GM18498 (cell line): ENCODE results near the gene SPTSSB.

Experiments used
- ATAC-seq: cut with Tn5 transposase; IDR thresholded peaks from one replicate; pipeline ENCODE4 v1.9.1; 2021; ENCODE audit warnings: mild to moderate bottlenecking, moderate library complexity; ENCODE audit not compliant: unreplicated experiment

SPTSSB gene, protein sequence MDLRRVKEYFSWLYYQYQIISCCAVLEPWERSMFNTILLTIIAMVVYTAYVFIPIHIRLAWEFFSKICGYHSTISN

DNA sequence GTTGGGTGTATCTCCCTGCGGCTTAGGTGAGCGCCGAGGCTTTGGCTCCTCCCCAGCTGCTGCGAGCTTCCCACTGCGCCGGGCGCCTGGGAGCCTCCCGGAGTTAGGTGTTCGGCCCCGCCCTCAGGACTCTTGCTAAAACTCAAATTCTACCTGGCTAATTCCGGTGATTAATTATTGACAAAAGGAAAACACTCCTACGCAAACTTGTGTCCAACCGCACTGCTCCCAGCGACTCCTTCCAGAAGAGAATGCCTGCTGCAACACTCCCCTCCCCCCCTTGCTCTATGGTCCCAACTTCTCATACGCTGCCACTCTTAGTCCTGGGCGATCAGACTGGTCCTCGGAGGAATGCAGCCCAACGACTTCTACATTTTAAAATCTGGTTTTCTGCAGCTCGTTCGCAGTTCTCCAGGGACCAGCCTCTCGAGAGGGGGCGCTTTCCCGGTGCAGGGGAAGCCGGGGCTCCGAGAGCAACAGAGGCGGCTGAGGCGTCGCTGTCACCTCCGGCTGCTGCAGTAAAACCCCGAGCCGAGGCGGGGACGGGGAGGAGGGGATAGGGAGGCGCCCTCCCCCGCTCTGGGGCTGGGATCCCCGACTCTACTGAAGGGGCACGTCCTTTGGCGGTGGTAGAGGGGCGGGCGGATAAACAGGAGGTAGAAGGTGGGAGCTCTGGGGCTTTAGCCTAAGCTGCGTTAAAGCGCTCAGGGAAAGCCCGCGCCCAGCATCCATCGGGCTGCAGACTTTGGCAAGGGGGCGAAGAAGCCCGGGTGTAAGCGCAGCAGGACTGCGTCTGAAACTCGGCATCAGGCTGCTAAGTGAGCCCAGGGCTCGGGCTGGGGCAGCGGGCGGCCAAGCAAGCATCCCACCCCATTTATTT, at the start of gene SPTSSB:
Gene SPTSSB, minus strand, starts transcription at position 77 of the 880 bp plus-strand sequence. CDS start 25,194 bp downstream, outside the sequence.
- peak; percentile 56 for ATAC-seq

DNA sequence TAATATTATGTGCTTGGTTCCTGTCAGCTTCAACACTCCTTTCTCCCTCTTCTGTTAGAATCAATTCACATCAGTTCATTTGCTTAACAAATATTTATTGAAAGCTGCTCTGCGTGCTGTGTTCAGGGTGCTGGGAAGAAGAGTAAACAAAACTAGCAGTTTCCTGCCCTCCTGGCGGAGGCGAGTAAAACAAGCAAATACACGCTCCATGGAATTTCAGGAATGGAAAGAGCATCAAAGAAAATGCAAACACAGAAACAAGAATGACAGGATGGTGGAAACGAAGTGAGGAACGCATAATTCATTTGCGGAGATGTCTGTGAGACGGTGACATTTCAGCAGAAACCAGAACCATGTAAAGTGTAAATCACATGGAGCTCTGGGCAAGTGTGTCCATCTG, 49.4 kb upstream of the SPTSSB start:
- no peak for ATAC-seq

DNA sequence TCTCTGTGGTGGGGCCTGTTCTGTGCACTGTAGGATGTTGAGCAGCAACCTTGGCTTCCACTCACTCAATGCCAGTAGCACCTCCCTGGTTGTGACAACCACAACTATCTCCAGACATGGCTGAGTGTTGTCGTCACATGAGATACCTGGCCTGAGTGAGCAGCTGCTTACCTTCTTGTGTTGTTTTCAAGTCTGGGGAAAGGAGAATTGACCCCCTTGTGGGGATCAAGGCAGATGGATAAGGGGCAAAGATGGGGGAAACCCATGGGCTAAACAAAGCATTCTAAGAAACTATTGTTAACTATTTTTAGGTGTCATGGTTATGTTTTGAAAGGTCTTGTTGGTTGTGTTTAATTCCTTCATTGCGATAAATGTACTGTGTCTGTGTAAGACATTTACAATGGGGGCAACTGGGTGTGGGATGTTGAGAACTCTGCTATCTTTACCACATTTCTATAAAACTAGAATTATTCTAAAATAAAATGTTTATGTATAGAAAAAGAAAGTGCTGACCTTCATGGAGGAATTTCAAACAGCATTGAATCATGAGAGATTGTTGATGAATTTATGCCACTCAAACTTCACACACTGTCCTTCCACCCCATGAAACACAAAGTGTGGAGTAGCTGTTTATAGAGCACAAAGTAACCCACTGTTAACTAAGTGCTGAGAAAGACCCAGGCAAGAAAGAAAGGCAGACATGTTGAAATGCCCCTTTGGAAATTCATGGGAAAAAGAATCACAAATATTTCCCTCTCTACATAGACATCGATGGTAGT, 48.4 kb upstream of the SPTSSB start:
- no peak for ATAC-seq

DNA sequence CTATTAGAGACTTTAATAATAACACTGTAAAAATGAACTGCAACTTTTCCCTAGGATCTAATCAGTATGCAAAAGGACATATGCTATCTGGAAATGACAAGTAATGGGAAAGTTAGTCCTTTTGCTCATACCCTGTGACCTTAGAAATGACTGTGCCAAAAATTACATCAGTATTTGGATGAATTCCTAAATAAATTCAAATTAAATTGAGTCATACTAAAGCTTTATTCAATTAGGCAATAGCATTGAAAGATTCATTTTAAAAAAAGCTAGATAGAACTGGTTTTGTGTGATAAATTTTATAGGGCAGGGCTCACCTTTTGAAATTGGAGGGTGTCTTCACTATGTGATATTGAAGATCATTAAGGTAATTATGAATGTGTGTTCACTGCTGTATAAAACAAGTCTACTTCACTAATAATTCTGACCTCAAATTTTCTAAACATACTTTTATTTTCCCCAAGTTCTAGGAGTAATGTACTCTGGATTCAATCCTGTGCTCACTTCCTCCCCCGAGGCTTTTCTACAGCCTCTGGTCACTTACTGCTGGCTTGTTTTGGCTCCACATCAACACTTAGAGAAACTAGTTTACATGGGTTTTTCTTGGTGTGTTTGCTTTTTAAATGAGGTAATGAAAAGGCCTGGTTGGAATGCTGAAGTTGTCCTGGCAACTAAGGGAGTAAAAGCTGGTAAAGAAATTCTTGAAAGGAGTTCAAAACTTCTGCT, 44.4 kb upstream of the SPTSSB start:
- ATAC-seq, result no peak

DNA sequence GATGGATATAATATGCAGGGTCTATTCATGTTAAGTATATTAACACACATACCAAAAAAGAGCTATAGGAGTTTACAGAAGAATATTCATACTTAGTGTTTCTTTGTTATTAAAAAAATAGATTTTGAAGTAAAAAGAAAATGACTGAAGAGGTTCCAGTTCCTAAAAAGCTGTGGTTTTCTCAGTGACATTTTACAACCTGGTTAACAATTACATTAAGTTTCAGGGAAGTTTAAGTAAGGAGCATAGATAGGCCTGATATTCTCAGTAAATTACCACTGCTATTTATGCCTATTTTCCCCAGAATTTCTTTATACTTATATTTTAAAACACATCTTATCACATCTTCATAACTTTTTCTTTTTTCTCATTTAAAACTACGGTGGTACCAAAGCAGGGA, 43.6 kb upstream of the SPTSSB start:
- no peak for ATAC-seq

DNA sequence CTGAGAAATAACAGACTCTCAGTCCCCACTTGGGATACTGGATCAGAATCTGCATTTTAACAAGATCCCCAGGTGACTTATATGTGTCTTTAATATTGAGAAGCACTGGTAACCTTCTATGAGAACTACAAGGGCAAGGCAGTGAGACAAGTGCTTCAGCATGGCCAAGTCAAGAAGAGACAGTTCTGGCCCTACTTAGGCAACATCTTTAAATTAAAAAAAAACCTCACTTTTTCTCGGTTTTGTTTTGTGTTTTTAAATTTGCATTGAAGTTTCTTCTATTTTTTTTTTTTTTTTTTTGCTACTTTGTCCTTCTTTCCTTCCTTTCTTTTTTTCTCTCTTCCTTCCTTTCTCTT, 42.5 kb upstream of the SPTSSB start:
- ATAC-seq, result peak; percentile 54

DNA sequence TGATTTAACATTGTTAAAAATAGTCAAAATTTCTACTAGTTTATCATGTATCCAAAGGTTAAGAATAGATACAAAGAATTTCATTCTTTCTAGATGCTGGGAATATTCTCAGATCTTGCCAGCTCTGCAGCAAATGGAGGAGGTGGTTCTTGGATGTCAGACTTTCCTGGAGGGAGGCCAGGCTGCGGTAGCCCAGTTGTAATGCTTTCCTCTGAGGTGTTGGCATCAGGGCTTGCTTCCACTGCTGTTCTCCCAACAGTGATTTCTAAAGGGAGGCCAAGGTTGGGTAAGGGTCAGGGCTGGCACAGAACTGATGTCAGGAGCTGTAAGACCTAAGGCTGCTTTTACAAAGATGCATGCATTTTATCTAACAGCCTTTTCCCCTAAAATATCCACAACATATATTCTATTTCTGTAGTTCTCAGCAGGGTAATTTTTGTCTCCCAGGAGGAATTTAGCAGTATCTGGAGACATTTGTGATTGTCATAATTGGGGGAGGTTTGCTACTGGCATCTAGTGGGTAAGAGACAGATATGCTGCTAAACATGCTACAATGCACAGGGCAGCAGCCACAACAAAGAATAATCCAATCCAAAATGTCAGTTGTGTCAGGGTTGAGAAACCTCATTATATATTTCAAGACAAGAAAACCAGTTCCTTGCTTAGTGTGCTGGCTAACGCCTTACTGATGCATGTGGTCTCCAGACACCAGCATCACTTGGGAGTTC, 42.0 kb upstream of the SPTSSB start:
- peak; percentile 38 for ATAC-seq

DNA sequence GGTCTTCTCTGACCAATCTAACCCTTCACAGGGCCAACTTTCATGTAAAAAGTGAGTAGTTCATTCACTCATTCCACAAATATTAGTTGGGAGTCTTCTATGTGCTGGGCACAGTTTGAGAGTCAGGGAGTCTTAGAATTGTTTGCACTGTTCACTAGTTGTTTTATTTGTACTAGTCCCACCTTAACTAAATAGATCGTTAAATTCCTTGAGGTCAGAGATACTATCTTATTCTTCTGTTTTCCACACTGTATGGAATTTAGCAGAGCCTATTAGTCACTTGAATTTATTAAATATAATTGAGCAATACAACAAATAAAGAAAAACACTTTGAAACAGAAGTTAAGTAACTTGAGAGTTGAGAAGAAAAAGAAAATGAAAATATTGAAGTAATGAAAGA, 40.8 kb upstream of the SPTSSB start:
- ATAC-seq, result no peak

DNA sequence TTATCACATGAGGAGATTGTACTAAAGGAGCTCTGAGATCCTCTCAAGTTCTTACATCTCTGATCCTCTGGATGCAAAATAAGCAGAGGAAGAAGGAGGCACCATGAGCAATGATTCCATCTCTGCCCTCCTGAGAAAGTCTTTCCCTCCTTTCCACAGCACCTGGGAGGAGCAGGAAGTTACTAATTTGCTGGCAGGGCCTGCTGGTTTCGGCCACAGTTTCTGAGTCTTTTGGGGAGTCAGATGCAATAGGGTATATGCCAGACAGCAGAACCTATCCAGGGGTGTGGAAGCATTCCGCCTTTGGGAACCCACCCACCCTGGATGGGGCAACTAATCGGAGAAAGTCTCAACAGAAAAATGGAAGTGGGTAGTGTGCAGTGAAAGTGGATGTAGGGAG, 38.5 kb upstream of the SPTSSB start:
- ATAC-seq, result no peak

DNA sequence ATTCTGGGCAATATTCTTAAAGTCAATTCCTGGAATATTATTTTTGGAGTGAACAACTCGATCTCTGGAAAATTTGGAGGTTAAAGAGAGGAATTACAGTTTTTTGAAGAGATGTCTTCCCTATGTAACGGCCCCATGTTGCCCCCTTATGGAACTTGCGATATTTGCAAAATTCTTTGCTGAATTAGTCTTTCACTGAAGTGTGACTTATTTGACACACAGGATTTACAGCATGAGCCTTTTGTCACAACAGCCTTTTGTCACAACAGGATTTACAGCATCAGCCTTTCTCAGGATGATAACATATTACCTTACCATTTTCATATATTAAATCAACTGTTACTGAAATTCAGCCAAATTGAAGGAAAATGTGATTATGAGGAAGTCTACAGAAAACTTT, 37.8 kb upstream of the SPTSSB start:
- peak; percentile 45 for ATAC-seq

DNA sequence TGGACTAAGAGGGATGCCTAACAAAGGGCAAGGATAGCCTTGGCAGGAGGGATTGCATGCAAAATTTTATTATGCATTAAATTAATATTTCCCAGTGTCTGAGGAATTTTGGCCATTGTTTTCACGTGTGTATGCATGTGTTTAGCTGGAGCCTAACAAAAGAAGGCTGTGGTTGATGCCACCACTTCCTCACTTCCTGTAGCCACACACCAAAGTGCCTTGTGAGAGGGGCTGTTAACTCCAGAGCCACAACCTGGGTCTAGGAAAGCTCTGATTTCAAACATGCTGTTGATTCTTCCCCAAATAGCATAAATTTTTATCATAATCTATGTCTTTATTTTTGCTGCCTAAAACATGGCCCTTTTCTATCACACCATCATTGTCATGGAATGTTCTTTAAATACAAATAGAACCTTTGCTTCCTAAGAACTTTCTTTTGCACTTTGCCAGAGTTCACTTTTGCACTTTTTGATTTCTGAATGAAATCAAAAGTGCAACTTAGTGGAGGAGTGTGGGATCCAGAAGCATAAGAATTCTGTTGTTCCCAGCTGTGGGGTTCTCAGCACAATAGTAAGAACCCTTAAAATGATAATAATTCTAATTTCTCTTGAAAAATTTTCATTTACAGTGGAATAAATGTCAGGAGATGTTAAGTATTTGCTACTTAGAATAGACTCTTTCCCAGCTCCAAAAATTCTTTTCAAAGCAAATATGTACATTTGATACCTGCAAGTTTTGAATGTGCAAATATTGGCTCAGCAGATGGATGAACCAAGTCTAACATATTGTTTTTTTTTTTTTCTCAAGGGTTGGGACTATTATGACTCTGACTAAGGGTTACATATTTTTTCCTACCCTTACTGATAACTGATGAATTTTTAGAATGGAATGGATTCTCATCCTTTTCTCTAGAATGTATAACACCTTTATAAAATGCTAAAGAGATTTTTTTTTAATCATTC, 35.6 kb upstream of the SPTSSB start:
- ATAC-seq, result no peak

DNA sequence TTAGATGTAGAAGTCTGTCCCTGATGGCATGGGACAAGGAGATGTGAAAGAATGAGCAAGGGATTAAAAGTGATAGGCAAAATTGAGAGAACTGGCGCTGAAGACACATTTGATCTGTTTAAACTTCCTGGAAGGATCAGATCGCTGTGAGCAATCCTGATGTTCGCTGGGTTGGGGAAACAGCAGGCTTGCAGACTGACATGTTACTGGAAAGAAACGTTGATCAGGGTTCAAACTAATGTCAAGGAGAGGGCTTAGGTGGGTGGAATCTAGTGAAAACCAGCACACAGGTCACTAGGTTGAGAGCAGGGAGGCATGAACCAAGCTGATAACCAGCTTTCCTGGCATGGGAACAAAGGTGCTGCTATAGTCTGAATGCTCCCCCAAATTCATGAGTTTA, 34.5 kb upstream of the SPTSSB start:
- ATAC-seq, result no peak

DNA sequence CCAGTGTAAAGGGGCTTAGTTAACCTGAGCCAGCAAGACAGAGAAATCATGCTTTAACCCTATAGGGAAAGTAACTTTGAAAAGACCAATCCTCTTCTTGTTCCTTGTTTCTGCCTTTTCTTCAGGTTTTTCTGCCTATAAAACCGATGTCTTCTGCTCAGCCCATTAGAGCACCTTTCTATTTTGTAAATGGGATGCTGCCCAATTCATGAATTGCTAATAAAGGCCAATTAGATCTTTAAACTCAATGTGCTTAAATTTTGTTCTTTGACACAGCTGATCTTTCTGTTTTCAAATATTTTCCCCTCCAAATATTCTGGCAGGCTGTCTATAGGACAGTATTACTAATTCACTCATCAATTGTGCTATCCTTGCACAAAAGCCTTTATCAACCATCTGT, 33.8 kb upstream of the SPTSSB start:
- ATAC-seq, result no peak

DNA sequence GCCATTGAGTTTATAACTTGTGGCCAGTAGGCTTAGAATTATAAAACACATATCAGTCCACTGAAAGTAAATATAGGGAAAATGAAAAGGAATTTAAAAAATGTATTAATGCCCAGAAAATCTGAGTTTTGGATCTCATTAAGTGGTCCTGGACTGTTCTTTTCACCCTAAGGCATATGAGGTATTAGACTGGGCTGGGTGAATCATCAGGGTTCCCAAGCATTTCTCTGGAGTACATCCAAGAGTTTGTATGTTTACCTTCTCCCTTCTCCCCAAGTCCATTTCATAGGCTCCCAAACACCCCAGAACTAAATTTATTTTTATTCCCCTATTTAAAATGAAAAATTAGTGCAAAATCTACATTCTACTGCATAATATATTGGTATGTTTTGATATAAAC, 31.9 kb upstream of the SPTSSB start:
- no peak for ATAC-seq

DNA sequence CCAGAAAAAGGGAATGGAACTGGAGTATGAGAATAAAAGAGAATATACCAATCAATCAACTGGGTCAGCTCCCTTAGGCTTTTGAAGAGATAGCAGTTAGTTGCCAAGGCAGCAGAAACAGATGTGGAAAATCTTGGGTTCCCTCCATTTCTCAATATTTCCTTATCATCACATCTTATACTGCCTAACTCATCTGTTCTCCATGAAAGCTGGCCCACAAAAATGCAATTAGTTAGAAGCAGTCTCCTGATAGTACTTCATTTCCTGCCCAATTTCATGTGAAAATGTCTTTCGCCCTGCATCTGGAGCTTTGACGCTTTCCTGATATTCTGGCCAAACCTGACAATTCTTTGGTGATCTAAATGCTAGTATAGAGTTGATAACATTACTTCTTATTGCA, 30.1 kb upstream of the SPTSSB start:
- ATAC-seq, result no peak

DNA sequence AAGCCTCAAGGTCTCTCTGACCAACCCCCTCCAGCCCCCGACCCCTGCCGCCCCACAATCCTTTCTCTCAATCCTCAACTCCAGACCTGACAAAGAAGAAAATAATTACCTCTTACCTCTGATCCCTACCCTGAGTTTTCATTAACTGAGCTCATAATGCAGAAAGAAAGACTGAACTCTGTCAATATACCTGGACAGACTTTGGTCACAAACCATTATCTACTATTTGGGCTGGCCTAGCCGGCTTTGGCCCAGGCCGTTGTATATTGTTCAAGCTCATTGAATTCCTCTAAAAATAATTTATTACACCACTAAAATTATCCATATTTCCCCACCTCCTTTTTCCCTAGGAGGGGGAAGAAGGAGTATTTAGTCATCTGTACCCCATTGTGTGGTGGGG, 29.3 kb upstream of the SPTSSB start:
- no peak for ATAC-seq

DNA sequence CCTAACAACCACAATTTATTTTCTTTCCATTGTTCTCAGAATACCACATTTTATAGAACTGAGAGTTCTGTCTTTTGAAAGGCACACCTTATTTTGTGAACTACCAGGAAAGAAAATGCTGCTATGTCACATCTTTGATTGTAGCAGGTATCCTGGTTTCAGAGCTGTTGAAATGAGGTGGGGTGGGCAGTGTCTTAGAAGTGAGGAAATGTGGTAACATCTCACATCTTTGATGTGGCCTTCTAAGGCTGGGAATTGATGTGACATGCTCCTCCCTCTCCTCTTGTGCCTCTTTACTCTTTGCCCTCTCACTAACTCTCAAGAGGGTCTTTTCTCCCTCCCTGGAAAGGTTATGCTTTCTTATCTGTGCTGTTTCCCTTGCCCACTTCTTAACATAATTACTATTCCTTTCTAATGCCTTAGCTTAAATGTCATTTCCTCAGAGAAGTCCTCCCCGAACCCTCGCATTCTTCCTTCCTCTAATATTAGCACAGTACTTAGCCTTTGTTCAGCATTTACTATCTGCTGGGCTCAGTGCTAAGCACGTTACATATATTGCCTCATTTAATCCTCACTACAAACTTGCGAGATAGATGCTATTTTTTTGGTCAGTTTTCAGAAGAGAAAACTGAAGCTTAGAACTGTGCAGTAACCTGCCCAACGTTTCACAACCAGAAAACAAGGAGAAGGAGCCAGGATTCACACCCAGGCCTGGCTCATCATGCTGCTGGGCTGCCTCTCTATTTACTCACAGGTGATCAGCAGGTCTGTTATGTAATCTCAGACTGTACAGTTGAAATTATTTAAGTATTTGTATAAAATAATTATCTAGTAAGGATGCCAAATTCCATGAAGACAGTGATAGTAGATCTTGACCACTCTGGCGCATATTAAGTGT, 24.0 kb upstream of the SPTSSB start:
- no peak for ATAC-seq

DNA sequence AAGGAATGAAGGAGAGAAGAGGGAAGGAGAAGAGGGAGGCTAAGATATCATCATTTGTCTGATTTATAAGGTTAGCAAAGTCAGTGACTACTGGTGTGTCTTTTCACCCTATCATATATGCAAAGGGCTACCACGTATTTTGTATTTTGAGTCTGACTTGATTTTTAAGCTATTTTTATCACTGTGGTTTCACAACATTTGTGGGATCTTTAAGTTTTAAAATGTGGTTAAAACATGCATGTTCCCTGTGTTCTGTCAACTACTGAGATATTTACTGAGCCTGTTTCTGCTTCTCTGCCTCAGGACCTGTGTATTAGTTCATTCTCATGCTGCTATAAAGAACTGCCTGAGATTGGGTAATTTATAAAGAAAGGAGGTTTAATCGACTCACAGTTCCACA, 22.5 kb upstream of the SPTSSB start:
- no peak for ATAC-seq

DNA sequence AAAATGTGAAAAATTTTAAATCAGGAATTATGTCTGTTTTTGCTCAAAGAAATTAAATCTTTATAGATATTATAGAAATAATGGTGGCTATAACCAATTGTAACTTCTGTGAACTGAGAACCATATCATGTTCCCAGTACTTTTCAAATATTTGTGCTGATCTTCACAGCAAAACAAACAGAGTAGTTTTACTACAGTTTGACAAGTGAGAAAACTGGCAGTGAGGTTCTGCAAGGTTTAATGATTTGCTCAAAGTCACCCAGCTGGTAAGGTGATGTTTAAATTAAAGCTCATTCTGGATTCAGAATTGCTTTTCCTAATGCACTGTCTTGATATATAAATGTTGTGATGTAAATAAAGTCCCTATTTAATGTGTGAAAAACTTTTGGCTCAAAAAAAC, 22.0 kb upstream of the SPTSSB start:
- ATAC-seq, result no peak
